AG04449 (cell line): ENCODE measurements around the gene RFX4.

Experiments used
- CTCF ChIA-PET: fragments of 350-600 bp; formaldehyde crosslinking; extraction: SDS; loops from one replicate; lab custom pipeline; 2021; ENCODE audit warnings: antibody characterized with exemption; lab: Yijun Ruan, JAX
- POLR2A ChIA-PET: fragments of 400-600, 350-600 bp; formaldehyde crosslinking; extraction: SDS; loops from one replicate; lab custom pipeline; 2020; ENCODE audit warnings: antibody characterized with exemption, inconsistent platforms; lab: Yijun Ruan, JAX
- DNase-seq: peaks from one replicate; pipeline ENCODE4 v3.0.0-alpha.2; 2010; ENCODE audit warnings: low read depth, low spot score
- H3K4me3 ChIP-seq: 2 replicates; pipeline ENCODE4 v1.5.1; 2011; ENCODE audit warnings: low read depth, mild to moderate bottlenecking, control low read depth, low read length
- CTCF ChIP-seq: IDR thresholded peaks from one replicate; pipeline ENCODE4 v1.5.1; 2011; ENCODE audit warnings: mild to moderate bottlenecking, moderate library complexity, low read length, control low read depth, inconsistent platforms; ENCODE audit not compliant: insufficient read depth; ENCODE audit errors: missing control alignments

The RFX4 gene

GRCh38 chr12:106696681-106697417, 114.0 kb downstream of the RFX4 start:
- POLR2A ChIA-PET: no interaction called here
- no peak for TF ChIP-seq CTCF
- no peak for DNase-seq

GRCh38 chr12:106704081-106704480, 121.3 kb downstream of the RFX4 start:
- ChIA-PET POLR2A (no interaction called here), CTCF (no interaction called here)
- no peak for DNase-seq
- no peak overlapping the region for H3K4me3 ChIP-seq
- no peak for TF ChIP-seq CTCF

More at GRCh38 chr12:106696681-106697417, 114.0 kb downstream of the RFX4 start:
- H3K4me3 ChIP-seq: no peak overlapping the region
- CTCF ChIA-PET: no interaction called here

GRCh38 chr12:106705971-106706370, 123.2 kb downstream of the RFX4 start:
- CTCF ChIA-PET: no interaction called here

GRCh38 chr12:106709068-106709511, 126.3 kb downstream of the RFX4 start:
- CTCF ChIA-PET: no interaction called here
- H3K4me3 ChIP-seq: no peak overlapping the region
- POLR2A ChIA-PET: no interaction called here
- DNase-seq: no peak
- no peak for TF ChIP-seq CTCF

More at GRCh38 chr12:106705971-106706370, 123.2 kb downstream of the RFX4 start:
- no peak for TF ChIP-seq CTCF
- POLR2A ChIA-PET: no interaction called here
- no peak for DNase-seq
- no peak overlapping the region for H3K4me3 ChIP-seq

- CTCF ChIA-PET: no interaction called here
- no peak for DNase-seq
- POLR2A ChIA-PET: no interaction called here
Measured at GRCh38 chr12:106710143-106710893, 127.5 kb downstream of the RFX4 start.

More at GRCh38 chr12:106710143-106710893, 127.5 kb downstream of the RFX4 start:
- TF ChIP-seq CTCF: no peak
- no peak overlapping the region for H3K4me3 ChIP-seq
